H9 (cell line): ENCODE data around the gene TSPAN9. TPM values are rescaled to one million over a fixed set of nuclear protein-coding genes. Genes with fewer than 3 reads are reported as not detected.

Experiments
- DNase-seq: peaks from one replicate; pipeline ENCODE4 v3.0.0-alpha.2; 2017
- H2AFZ ChIP-seq: one replicate; pipeline ENCODE4 v1.6.1; 2013; ENCODE audit warnings: mild to moderate bottlenecking, low read length, control low read depth, moderate library complexity
- H2AK5ac ChIP-seq: 2 replicates; pipeline ENCODE4 v1.6.1; 2013; ENCODE audit warnings: low read length, control low read depth, mixed read lengths; ENCODE audit not compliant: insufficient read length
- H2BK120ac ChIP-seq: one replicate; pipeline ENCODE4 v1.6.1; 2013; ENCODE audit warnings: low read depth, mild to moderate bottlenecking, low read length, control low read depth, inconsistent platforms; ENCODE audit not compliant: poor library complexity, severe bottlenecking
- H2BK12ac ChIP-seq: 2 replicates; pipeline ENCODE4 v1.6.1; 2013; ENCODE audit warnings: low read length, control low read depth, mixed read lengths, low read depth; ENCODE audit not compliant: insufficient read length
- H2BK15ac ChIP-seq: 2 replicates; pipeline ENCODE4 v1.6.1; 2013; ENCODE audit warnings: low read depth, low read length, control low read depth
- H2BK20ac ChIP-seq: one replicate; pipeline ENCODE4 v1.6.1; 2013; ENCODE audit warnings: low read depth, mild to moderate bottlenecking, low read length, control low read depth, inconsistent platforms; ENCODE audit not compliant: poor library complexity, severe bottlenecking
- H2BK5ac ChIP-seq: 2 replicates; pipeline ENCODE4 v1.6.1; 2013; ENCODE audit warnings: low read length, control low read depth, mixed read lengths; ENCODE audit not compliant: insufficient read length
- H3K14ac ChIP-seq: 2 replicates; pipeline ENCODE4 v1.6.1; 2013; ENCODE audit warnings: low read length, control low read depth; ENCODE audit not compliant: insufficient read depth
- H3K18ac ChIP-seq: 2 replicates; pipeline ENCODE4 v1.6.1; 2013; ENCODE audit warnings: low read depth, mild to moderate bottlenecking, mixed read lengths, low read length, control low read depth; ENCODE audit not compliant: insufficient read length
- H3K23ac ChIP-seq: 2 replicates; pipeline ENCODE4 v1.6.1; 2013; ENCODE audit warnings: low read length, control low read depth, mixed read lengths, low read depth; ENCODE audit not compliant: insufficient read length
- H3K23me2 ChIP-seq: 2 replicates; pipeline ENCODE4 v1.6.1; 2013; ENCODE audit warnings: low read depth, mild to moderate bottlenecking, mixed read lengths, low read length, control low read depth; ENCODE audit not compliant: insufficient read length, poor library complexity, severe bottlenecking
- H3K27ac ChIP-seq: 2 replicates; pipeline ENCODE4 v1.5.1; 2013; ENCODE audit warnings: low read length, control low read depth, mixed read lengths, low read depth; ENCODE audit not compliant: insufficient read length
- H3K27me3 ChIP-seq: 2 replicates; pipeline ENCODE4 v1.6.1; 2013; ENCODE audit warnings: low read length, control low read depth, inconsistent platforms; ENCODE audit not compliant: insufficient read depth
- H3K4ac ChIP-seq: 2 replicates; pipeline ENCODE4 v1.6.1; 2013; ENCODE audit warnings: low read depth, mild to moderate bottlenecking, control low read depth, inconsistent platforms, low read length, moderate library complexity
- H3K4me1 ChIP-seq: 2 replicates; pipeline ENCODE4 v1.6.1; 2013; ENCODE audit warnings: low read length, control low read depth, inconsistent platforms; ENCODE audit not compliant: insufficient read depth
- H3K4me2 ChIP-seq: 2 replicates; pipeline ENCODE4 v1.6.1; 2013; ENCODE audit warnings: low read length, control low read depth, mixed read lengths; ENCODE audit not compliant: insufficient read length, insufficient read depth
- H3K56ac ChIP-seq: 2 replicates; pipeline ENCODE4 v1.6.1; 2013; ENCODE audit warnings: low read depth, mild to moderate bottlenecking, mixed read lengths, low read length, control low read depth; ENCODE audit not compliant: insufficient read length
- H3K79me1 ChIP-seq: 2 replicates; pipeline ENCODE4 v1.6.1; 2013; ENCODE audit warnings: low read depth, mild to moderate bottlenecking, moderate library complexity, low read length, control low read depth, inconsistent platforms; ENCODE audit not compliant: insufficient read depth, poor library complexity, severe bottlenecking
- H3K79me2 ChIP-seq: 2 replicates; pipeline ENCODE4 v1.6.1; 2013; ENCODE audit warnings: low read length, control low read depth, inconsistent platforms; ENCODE audit not compliant: insufficient read depth
- H3K9ac ChIP-seq: 2 replicates; pipeline ENCODE4 v1.6.1; 2013; ENCODE audit warnings: low read length, control low read depth, mixed read lengths; ENCODE audit not compliant: insufficient read length; ENCODE audit errors: extremely low read depth
- H3K9me3 ChIP-seq: one replicate; pipeline ENCODE4 v1.6.1; 2013; ENCODE audit warnings: low read depth, low read length, inconsistent platforms; ENCODE audit not compliant: control insufficient read depth
- H3T11ph ChIP-seq: one replicate; pipeline ENCODE4 v1.6.1; 2013; ENCODE audit warnings: mild to moderate bottlenecking, low read length, control low read depth, inconsistent platforms
- H4K20me1 ChIP-seq: one replicate; pipeline ENCODE4 v1.6.1; 2013; ENCODE audit not compliant: control insufficient read depth, insufficient read length, insufficient read depth
- H4K5ac ChIP-seq: 2 replicates; pipeline ENCODE4 v1.6.1; 2013; ENCODE audit warnings: low read depth, mild to moderate bottlenecking, mixed read lengths, low read length, control low read depth; ENCODE audit not compliant: insufficient read length
- H4K8ac ChIP-seq: replicated peaks from 2 replicates; pipeline ENCODE4 v1.6.1; 2013; ENCODE audit warnings: low read length, control low read depth, mixed read lengths, low read depth; ENCODE audit not compliant: insufficient read length
- H4K91ac ChIP-seq: 2 replicates; pipeline ENCODE4 v1.6.1; 2013; ENCODE audit warnings: low read depth, mild to moderate bottlenecking, moderate library complexity, mixed read lengths, low read length, control low read depth; ENCODE audit not compliant: insufficient read length
- H3K27ac Mint-ChIP-seq, 3 experiments: 2 replicates in 2 of 3; 3 replicates in 1 of 3; pipeline ENCODE4 v1.8.0; 2020 to 2021; ENCODE audit warnings: mixed read lengths in 3 of 3, mild to moderate bottlenecking in 1 of 3, moderate library complexity in 1 of 3
- H3K27me3 Mint-ChIP-seq: 2 replicates; pipeline ENCODE4 v1.8.0; 2021; ENCODE audit warnings: low read depth, mild to moderate bottlenecking, moderate library complexity, mixed read lengths
- H3K36me3 Mint-ChIP-seq, 3 experiments: 2 replicates in 2 of 3; 3 replicates in 1 of 3; pipeline ENCODE4 v1.8.0; 2020 to 2021; ENCODE audit warnings: low read depth in 3 of 3, mixed read lengths in 3 of 3; ENCODE audit not compliant: insufficient read depth in 1 of 3
- H3K4me1 Mint-ChIP-seq, 2 experiments: 2 replicates each; pipeline ENCODE4 v1.8.0; 2020; ENCODE audit warnings: mixed read lengths in 2 of 2
- H3K4me3 Mint-ChIP-seq, 2 experiments: 2 replicates in 1 of 2; 3 replicates in 1 of 2; pipeline ENCODE4 v1.8.0; 2020 to 2021; ENCODE audit warnings: mild to moderate bottlenecking in 2 of 2, mixed read lengths in 2 of 2, moderate library complexity in 1 of 2
- H3K9me3 Mint-ChIP-seq, 2 experiments: 2 replicates in 1 of 2; 3 replicates in 1 of 2; pipeline ENCODE4 v1.8.0; 2020; ENCODE audit warnings: mild to moderate bottlenecking in 2 of 2, mixed read lengths in 2 of 2, moderate library complexity in 1 of 2
- WGBS: extraction: QIAGEN DNeasy Blood & Tissue Kit; methylation state at CpG from one replicate; pipeline ENCODE4 v1.1.7; 2013; ENCODE audit warnings: missing lambda C conversion rate, low lambda C conversion rate, mixed read lengths; ENCODE audit not compliant: insufficient read length; ENCODE audit errors: extremely low coverage; 5-methylcytosine and 5-hydroxymethylcytosine counted together
- total RNA-seq: library from RNA; stranded (reverse); gene quantifications from 2 replicates; pipeline ENCODE4 v1.2.1, GENCODE V29; 2021
- TF ChIP-seq, protein P1 (sequence below): fragments of 200-600 bp; sonication (generic); conservative IDR thresholded peaks from 3 replicates; pipeline ENCODE4 v1.8.0; 2021; ENCODE audit warnings: antibody characterized with exemption, mild to moderate bottlenecking

The TSPAN9 gene
- total RNA-seq, 1 experiment from 2014 or later: 19.0 TPM

DNA sequence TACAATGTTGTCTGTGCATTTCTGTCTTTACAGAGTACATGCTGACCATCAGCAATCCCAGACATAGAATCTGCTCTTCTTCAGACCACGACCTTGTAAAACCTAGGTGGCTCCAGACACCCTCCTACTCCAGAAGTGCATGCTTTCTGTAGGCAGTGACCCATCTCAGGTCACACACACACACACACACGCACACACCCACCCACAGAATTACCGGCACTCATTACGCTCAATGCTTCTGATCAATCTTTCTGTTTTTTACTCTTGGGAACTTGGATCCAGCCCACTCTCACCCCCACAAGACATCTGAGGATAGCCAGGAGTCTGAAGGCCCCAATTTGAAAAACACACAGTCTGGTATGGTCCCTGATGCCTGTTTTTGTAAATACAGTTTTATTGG, 7.5 kb upstream of the TSPAN9 start:
- Mint-ChIP-seq H3K4me1 (peaks cover 11% of the 10 kb centered on the region in 2 experiments), H3K27ac (no peak overlapping the region), H3K27me3 (peaks cover 7% of the 10 kb centered on the region), H3K36me3 (no peaks in the 10 kb centered on the region), H3K9me3 (peaks cover 0 to 4% of the 10 kb centered on the region in 2 experiments; a peak in 3 of 5 replicates), H3K4me3 (no peak overlapping the region)
- Histone ChIP-seq H4K8ac (no peak overlapping the region), H3K14ac (no peak overlapping the region), H4K5ac (no peak overlapping the region), H4K20me1 (no peaks in the 10 kb centered on the region), H2BK12ac (no peak overlapping the region), H3K56ac (no peak overlapping the region), H3K4me1 (no peaks in the 10 kb centered on the region; the same call in 1 of the 2 replicates), H3K27me3 (no peaks in the 10 kb centered on the region), H2BK20ac (no peak overlapping the region), H3K23ac (no peak overlapping the region), H3K9ac (no peak overlapping the region), H3K9me3 (no peaks in the 10 kb centered on the region), H2BK5ac (no peak overlapping the region), H3K79me1 (no peaks in the 10 kb centered on the region), H2BK15ac (no peak overlapping the region), H3T11ph (no peak overlapping the region), H2AFZ (no peak overlapping the region), H2BK120ac (no peak overlapping the region), H3K18ac (no peak overlapping the region), H3K79me2 (no peaks in the 10 kb centered on the region), H2AK5ac (no peak overlapping the region), H3K4ac (no peak overlapping the region), H3K4me2 (no peak overlapping the region), H4K91ac (no peak overlapping the region), H3K23me2 (no peaks in the 10 kb centered on the region), H3K27ac (no peak overlapping the region)
- TF ChIP-seq, protein P1, sequence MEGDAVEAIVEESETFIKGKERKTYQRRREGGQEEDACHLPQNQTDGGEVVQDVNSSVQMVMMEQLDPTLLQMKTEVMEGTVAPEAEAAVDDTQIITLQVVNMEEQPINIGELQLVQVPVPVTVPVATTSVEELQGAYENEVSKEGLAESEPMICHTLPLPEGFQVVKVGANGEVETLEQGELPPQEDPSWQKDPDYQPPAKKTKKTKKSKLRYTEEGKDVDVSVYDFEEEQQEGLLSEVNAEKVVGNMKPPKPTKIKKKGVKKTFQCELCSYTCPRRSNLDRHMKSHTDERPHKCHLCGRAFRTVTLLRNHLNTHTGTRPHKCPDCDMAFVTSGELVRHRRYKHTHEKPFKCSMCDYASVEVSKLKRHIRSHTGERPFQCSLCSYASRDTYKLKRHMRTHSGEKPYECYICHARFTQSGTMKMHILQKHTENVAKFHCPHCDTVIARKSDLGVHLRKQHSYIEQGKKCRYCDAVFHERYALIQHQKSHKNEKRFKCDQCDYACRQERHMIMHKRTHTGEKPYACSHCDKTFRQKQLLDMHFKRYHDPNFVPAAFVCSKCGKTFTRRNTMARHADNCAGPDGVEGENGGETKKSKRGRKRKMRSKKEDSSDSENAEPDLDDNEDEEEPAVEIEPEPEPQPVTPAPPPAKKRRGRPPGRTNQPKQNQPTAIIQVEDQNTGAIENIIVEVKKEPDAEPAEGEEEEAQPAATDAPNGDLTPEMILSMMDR: no peak
- WGBS: no CpG with 5 or more reads among the region's 4 CpGs
- DNase-seq: no peak
